Hypothalamus (tissue), 51 donors: Measurements from ENCODE around the gene FAM200C.

Experiments
- DNase-seq, 51 donors: peaks; one replicate each; lab custom pipeline; 2025; lab: John Stamatoyannopoulos, UW

Gene FAM200C

GRCh38 chr5:160369990-160370712 lies 29.7 kb downstream of the FAM200C start, which contains the start of gene C1QTNF2:
C1QTNF2 (minus strand) TSS chr5:160370626; CDS start chr5:160355011, 15,615 bp downstream.
- peak in 23 of 51 donors; percentile 3 to 58 (median 23) for DNase-seq

DNA sequence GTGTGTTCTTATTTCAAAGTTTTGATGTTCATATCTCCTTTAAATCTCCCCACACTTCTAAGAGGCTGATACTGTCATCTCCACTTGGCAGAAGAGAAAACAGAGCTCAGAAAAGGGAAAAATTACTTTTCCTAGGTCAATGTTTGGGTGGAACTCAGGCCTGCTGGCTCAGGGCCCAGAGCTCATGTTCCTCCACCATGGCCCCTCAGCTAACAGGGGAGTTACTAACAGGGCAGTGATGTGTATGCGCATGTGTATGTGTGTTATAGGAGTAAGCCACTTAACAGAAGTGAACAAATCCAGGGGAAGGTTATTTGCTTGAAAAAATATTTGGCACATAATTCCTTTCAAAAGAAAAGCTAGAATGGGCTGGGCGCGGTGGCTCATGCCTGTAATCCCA lies 32.0 kb downstream of the FAM200C start:
- DNase-seq: no peak

DNA sequence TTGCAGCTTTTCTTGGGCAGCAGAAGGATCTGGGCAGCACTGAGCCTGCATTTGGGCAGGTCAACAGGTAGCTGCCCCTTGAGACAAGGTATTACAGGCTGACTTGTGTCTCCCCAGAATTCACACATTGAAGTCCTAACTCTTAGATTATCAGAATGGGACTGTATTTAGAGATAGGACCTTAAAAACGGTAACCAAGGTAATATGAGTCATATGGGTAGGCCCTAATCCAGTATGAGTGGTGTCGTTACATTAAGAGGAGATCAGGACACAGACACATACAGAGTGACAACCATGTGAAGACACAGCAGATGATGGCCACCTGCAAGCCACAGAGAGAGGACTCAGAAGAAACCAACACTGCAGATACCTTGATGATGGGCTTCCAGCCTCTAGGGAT lies 32.6 kb downstream of the FAM200C start:
- no peak for DNase-seq

GRCh38 chr5:160366230-160366629 lies 33.6 kb downstream of the FAM200C start:
- DNase-seq: no peak

DNA sequence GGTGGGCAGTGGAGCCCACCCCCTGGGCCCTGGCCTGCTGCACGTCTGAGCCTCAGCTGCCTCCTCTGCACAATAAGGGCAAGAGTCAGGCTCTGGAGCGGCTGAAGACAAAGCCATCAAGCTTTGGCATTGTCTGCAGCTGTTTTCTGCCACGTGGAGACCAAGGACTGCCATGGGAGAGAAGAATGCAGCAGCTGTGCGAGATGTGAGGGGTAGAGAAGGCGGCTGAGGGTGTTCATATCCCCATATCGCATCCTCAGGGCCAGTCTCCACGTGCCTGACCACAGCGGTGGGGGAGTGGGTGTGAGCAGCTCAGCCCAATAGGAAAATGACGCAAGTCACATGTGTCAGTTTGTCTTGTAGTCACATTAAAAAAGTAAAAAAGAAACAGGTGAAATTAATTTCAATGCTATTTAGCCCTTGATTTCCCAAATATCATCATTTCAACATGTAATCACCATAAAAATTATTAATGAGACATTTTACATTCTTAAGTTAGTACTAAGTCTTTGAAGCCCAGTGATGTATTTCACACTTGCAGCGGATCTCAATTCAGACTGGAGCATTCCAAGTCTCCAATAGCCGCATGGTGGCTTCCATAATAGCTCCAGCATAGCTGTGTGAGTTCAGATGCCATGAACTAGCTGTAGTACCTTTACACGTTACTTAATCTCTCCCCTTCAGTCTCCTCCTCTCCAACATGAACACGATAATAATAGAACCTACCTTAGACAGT lies 36.0 kb downstream of the FAM200C start:
- DNase-seq: no peak

GRCh38 chr5:160363211-160363610 lies 36.6 kb downstream of the FAM200C start:
- peak in 1 of 51 donors; percentile 1 for DNase-seq

DNA sequence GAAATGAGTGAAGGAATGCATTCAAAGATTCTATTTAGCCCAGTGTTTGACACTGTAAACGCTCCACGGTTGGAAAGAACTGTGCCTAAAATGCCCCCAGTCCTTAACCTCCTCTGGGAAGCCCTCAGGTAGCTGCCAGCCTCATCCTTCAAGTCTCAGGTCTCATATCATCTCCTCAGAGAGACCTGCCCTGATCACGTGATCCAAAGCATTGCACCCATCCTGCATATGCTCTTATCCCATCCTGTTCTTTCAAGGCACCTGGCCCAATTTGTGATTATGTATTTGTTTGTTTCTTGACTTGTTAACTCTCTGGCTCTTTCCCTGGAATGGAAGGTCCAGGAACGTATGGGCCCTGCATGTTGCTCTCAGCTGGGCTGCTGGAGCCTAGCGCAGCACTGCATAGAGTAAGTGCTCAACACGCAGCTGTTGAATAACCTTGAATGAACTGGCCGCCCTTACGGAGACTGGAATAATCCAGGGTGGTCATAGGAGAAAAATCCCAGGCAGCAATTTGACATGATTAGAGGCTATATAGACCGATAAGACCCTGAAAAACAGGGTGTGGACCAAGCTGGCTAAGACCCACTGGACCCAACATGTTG lies 38.1 kb downstream of the FAM200C start:
- DNase-seq: no peak

DNA sequence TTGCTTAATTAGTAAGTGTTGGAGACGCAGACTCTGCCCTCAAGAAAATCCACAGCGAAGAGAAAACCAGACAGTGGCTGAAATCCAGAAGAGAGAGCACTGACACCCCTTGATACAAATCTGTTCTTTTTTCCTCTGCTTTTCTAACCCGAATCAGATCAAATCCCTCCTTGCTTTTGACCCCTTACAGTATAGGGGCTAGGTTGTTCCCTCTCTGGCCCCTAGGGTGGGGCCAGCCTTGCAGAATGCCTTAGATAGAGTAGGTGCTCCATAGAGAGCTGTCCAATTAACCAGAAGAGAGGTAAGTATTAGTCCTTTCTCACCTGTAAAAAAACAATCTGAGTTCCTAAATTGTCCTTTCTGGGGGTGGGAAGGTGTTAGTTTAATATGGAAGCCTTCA lies 39.5 kb downstream of the FAM200C start:
- DNase-seq: no peak

DNA sequence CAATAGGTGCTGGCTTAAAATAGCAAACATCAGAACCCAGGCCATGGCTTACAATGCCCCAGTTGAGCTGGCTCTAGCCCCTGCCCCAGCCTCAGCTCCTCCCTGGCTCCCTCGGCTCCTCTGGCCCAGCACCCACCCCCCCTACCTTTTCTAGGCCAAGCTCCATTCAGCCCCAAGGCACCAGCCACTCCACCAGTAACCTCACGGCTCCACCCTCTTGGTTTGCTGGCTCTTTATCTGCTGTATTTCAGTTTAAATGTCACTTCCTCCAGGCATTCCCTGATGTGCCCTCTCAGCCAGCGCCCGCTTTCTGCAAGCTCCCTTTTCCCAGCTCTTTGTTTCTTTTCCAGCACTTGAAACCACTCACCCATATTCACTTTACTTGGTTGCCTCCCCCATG lies 40.0 kb downstream of the FAM200C start:
- DNase-seq: no peak

DNA sequence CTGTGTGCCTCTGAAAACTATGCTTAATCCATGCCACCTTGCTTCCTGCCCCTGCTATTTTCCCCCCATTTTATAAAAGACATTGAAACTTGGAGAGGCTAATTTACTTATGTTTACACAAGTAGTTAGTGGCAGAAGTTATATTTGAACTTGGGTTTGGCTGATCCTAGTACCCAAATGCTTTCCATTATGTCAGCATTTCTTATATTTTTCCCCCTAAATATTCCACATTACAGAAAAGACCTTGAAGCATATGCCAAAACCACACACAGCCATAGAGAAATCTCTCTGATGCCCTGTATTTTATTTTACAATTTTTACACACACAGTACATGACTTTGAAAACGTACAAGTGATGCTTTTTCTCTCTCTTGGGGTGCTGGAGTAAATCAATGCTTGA lies 40.6 kb downstream of the FAM200C start:
- no peak for DNase-seq

DNA sequence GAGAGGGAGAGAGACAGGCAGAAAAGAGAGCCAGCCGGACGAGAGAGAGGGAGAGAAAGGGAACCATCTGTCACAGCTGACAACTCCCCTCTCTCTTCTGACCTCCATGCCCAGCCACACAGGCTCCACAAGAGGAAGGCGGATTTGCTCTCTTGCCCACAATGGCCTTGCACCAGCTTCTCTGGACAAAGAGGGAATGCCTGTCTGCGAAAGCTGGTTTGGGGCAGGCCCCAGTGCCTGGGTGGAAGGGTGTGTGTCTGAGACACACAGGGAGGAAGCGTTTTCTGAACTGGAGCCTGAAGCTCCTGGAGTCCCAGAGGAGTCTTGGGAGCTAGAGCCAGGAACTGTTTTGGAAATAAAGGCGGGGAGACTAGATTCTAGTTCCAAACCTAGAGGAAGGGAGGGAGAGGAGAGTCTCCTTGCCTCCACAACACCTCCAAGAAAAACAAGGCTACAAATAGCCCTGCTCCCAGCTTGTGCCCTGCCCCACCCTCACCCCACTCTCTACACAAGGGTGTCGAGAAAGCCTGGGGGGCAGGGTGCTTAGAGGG lies 41.9 kb downstream of the FAM200C start:
- peak in 10 of 51 donors; percentile 2 to 32 (median 14) for DNase-seq

GRCh38 chr5:160357394-160357793 lies 42.5 kb downstream of the FAM200C start:
- no peak for DNase-seq

DNA sequence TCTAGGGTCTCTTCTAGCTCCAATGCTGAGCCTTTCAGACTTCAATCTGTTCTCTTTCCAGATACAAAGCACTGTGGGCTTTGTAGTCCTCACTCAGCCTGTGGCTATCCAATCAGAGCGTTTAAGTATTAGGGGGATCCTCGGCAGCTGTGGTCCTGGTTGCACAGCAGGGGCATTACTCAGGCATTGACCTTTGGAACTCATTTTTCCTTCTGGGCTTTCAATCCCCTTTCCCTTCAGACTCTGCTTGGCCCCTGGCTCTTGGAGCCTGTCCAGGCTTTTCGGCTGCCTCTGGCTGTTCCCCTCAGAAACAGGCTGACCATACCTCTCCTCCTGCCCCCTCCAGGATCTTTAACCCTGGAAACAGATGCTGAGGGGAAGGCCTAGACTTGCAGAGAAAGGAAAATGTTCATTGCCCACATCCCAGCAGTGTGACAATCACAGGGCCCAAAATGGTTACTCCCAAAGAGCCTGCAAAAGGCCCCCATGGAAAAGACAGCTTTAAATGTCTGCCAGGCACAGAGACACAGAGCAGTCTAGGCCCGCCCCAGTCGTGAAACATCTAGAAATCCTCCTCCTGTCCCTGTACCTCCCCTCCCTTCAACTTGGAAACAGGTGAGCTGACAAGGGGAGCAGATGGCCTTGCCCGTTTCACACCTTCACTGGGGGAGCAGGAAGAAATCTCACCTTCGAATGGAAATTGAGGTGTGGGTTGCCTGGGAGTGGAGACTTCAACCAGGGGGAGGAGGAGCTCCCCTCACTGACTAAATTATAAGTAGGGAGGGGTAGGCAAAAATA lies 43.1 kb downstream of the FAM200C start:
- DNase-seq: no peak

GRCh38 chr5:160354666-160355065 lies 45.2 kb downstream of the FAM200C start:
- DNase-seq: no peak

DNA sequence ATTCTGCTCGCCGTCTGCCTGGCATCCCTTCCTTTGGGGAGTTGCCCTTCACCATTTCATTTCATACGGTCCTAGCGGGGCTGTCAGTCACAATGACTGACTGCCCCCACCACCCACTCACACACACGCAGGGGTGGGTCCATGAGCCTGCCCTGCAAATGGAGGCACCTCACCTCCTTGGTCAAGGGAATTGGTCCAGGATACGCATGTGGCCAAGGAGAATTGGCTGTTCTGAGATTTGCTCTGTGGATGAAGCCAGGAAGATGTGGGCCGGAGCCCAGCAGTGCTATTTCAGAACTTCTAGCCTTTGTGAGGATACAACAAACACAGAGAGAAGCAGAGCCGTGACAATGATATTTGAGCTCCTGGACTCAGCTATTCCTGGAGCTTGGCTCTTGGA lies 46.5 kb downstream of the FAM200C start:
- peak in 31 of 51 donors; percentile 7 to 72 (median 25) for DNase-seq

- no peak for DNase-seq
These were observed 47.5 kb downstream of the FAM200C start for GRCh38 chr5:160352308-160352707.

- DNase-seq: no peak
These were observed 49.9 kb downstream of the FAM200C start for GRCh38 chr5:160349935-160350303.

DNA sequence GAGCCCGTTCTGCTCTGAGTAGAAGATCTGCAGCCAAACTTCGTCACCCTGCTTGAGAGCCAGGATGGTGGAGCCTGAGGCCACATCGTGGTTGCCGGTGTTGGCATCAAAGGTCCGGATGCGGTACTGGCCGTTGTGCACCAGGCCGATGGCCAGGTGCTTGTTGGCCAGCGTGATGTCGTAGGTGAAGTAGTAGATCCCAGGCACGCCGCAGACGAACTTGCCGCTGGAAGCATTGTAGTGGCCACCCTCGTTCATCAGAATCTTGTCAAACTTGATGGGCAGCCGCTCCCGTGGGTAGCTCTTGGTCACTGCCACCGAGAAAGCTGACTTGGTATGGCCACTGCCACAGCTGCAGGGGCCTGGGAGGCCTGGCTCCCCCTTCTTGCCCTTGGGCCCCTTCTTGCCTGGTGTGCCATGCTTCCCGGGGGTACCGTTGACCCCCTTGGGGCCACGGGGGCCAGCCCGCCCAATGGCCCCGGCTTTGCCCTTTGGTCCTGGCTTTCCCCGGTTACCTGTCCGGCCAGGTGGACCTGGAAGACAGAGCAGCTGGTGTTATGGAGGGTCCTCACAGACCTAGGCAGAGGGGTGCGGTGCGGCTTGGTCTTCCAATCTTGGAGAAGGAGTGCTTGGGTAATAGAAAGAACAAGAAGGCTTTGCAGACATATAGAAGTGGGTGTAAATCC lies 50.5 kb downstream of the FAM200C start:
- DNase-seq: no peak

- no peak for DNase-seq
These were observed 51.8 kb downstream of the FAM200C start for GRCh38 chr5:160348080-160348479.

DNA sequence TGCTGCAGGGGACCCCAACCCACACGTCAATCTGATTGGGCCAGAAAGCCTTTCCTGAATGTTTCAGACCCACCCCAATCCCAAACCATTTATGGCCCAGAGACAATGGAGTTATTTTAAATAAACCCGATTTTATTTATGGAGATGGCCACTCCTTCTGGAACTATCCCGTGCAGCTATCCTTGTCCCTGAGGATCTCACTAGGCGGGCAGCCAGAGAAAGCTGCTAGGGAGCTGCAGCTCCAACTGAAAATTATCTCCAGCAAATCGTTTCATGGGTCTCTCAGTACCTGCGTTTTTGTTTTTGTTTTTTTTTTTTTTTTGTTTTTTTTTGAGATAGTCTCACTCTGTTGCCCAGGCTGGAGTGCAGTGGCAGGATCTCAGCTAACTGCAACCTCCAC lies 52.4 kb downstream of the FAM200C start:
- DNase-seq: no peak
